Activated T-cell treated with anti-CD3 and anti-CD28 coated beads, Interleukin-2, amount 50 U/mL, for 4 hours (primary cell): Measurements from ENCODE around the gene F11. TPM values are rescaled to one million over a fixed set of nuclear protein-coding genes. Genes with fewer than 3 reads are reported as not detected.

Experiments used
- ATAC-seq, 2 donors: fragments of 200-7000 bp; cut with Tn5 transposase; one replicate each; pipeline ENCODE4 v1.10.0; 2021
- DNase-seq: peaks from one replicate; pipeline ENCODE4 v3.0.0-alpha.2; 2020
- H3K27me3 Mint-ChIP-seq: one replicate; pipeline ENCODE4 v1.8.0; 2021; ENCODE audit warnings: low read depth, mixed read lengths
- H3K36me3 Mint-ChIP-seq: one replicate; pipeline ENCODE4 v1.8.0; 2022; ENCODE audit warnings: mixed read lengths; ENCODE audit not compliant: insufficient read depth
- H3K4me1 Mint-ChIP-seq: one replicate; pipeline ENCODE4 v1.8.0; 2021; ENCODE audit warnings: low read depth, mixed read lengths
- H3K4me3 Mint-ChIP-seq: one replicate; pipeline ENCODE4 v1.8.0; 2021; ENCODE audit warnings: mild to moderate bottlenecking, moderate library complexity, mixed read lengths
- H3K9me3 Mint-ChIP-seq: one replicate; pipeline ENCODE4 v1.8.0; 2021; ENCODE audit warnings: mixed read lengths
- total RNA-seq, 3 donors: library from RNA; stranded (reverse); gene quantifications; one replicate each; pipeline ENCODE4 v1.2.1, GENCODE V29; 2021

F11 gene
- total RNA-seq: not detected

- Mint-ChIP-seq H3K4me3 (no peak within 1 kb of the TSS), H3K27me3 (peaks cover 16% of the 10 kb centered on the region), H3K9me3 (no peaks in the 10 kb centered on the region), H3K4me1 (no peaks in the 10 kb centered on the region), H3K36me3 (no peaks in the 10 kb centered on the region)
- DNase-seq (no peak), ATAC-seq (no peak)
Observed at GRCh38 chr4:186265683-186266652, at the start of gene F11. Gene F11 (plus strand): TSS chr4:186266189. CDS start chr4:186267137, 948 bp downstream.

- DNase-seq: no peak
- Mint-ChIP-seq H3K9me3 (no peaks in the 10 kb centered on the region), H3K4me3 (no peak overlapping the region)
Observed at GRCh38 chr4:186216465-186217024, 49.4 kb upstream of the F11 start.

GRCh38 chr4:186217733-186218293 is 48.2 kb upstream of the F11 start:
- DNase-seq (no peak), ATAC-seq (no peak)
- Mint-ChIP-seq H3K36me3 (peaks cover 7% of the 10 kb centered on the region), H3K9me3 (no peaks in the 10 kb centered on the region), H3K4me3 (no peak overlapping the region), H3K27me3 (no peaks in the 10 kb centered on the region), H3K4me1 (no peaks in the 10 kb centered on the region)

More at GRCh38 chr4:186216465-186217024, 49.4 kb upstream of the F11 start:
- H3K4me1 Mint-ChIP-seq: no peaks in the 10 kb centered on the region
- ATAC-seq: no peak
- no peaks in the 10 kb centered on the region for H3K27me3 Mint-ChIP-seq
- peaks cover 12% of the 10 kb centered on the region for H3K36me3 Mint-ChIP-seq

GRCh38 chr4:186221624-186222023 is 44.4 kb upstream of the F11 start:
- H3K27me3 Mint-ChIP-seq: no peaks in the 10 kb centered on the region
- DNase-seq: no peak
- no peak for ATAC-seq
- H3K4me3 Mint-ChIP-seq: no peak overlapping the region
- peaks cover 15% of the 10 kb centered on the region for H3K36me3 Mint-ChIP-seq
- H3K4me1 Mint-ChIP-seq: no peaks in the 10 kb centered on the region
- peaks cover 7% of the 10 kb centered on the region for H3K9me3 Mint-ChIP-seq

- ATAC-seq (no peak), DNase-seq (no peak)
- Mint-ChIP-seq H3K27me3 (no peaks in the 10 kb centered on the region), H3K9me3 (peaks cover 7% of the 10 kb centered on the region), H3K4me1 (no peaks in the 10 kb centered on the region), H3K4me3 (no peak overlapping the region), H3K36me3 (peaks cover 21% of the 10 kb centered on the region)
Observed at GRCh38 chr4:186225848-186226247, 40.1 kb upstream of the F11 start.

GRCh38 chr4:186226521-186227189 is 39.3 kb upstream of the F11 start:
- peaks cover 7% of the 10 kb centered on the region for H3K9me3 Mint-ChIP-seq
- DNase-seq (no peak), ATAC-seq (no peak)
- H3K4me1 Mint-ChIP-seq: no peaks in the 10 kb centered on the region
- H3K4me3 Mint-ChIP-seq: no peak overlapping the region
- H3K36me3 Mint-ChIP-seq: peaks cover 21% of the 10 kb centered on the region
- no peaks in the 10 kb centered on the region for H3K27me3 Mint-ChIP-seq

GRCh38 chr4:186227221-186227620 is 38.8 kb upstream of the F11 start, which contains the start of gene KLKB1:
Gene KLKB1 (plus strand): TSS chr4:186227507. CDS start chr4:186228196, 689 bp downstream.
- H3K4me3 Mint-ChIP-seq: no peak within 1 kb of the TSS
- H3K36me3 Mint-ChIP-seq: peaks cover 21% of the 10 kb centered on the region
- ATAC-seq (no peak), DNase-seq (no peak)
- H3K9me3 Mint-ChIP-seq: peaks cover 7% of the 10 kb centered on the region
- H3K4me1 Mint-ChIP-seq: no peaks in the 10 kb centered on the region
- H3K27me3 Mint-ChIP-seq: no peaks in the 10 kb centered on the region

- Mint-ChIP-seq H3K4me1 (no peaks in the 10 kb centered on the region), H3K9me3 (peaks cover 7% of the 10 kb centered on the region), H3K36me3 (peaks cover 25% of the 10 kb centered on the region), H3K4me3 (no peak overlapping the region), H3K27me3 (no peaks in the 10 kb centered on the region)
- ATAC-seq (no peak), DNase-seq (no peak)
Observed at GRCh38 chr4:186227744-186228513, 38.1 kb upstream of the F11 start.

- Mint-ChIP-seq H3K27me3 (no peaks in the 10 kb centered on the region), H3K4me1 (no peaks in the 10 kb centered on the region), H3K9me3 (peaks cover 7% of the 10 kb centered on the region), H3K36me3 (peaks cover 19% of the 10 kb centered on the region), H3K4me3 (no peak overlapping the region)
- DNase-seq (no peak), ATAC-seq (no peak)
Observed at GRCh38 chr4:186228514-186228894, 37.5 kb upstream of the F11 start.

GRCh38 chr4:186234367-186234766 is 31.6 kb upstream of the F11 start:
- ATAC-seq (no peak), DNase-seq (no peak)
- peaks cover 24% of the 10 kb centered on the region for H3K36me3 Mint-ChIP-seq
- no peak overlapping the region for H3K4me3 Mint-ChIP-seq
- no peaks in the 10 kb centered on the region for H3K9me3 Mint-ChIP-seq
- no peaks in the 10 kb centered on the region for H3K27me3 Mint-ChIP-seq
- no peaks in the 10 kb centered on the region for H3K4me1 Mint-ChIP-seq

- ATAC-seq (no peak), DNase-seq (no peak)
- Mint-ChIP-seq H3K4me3 (no peak overlapping the region), H3K4me1 (no peaks in the 10 kb centered on the region), H3K36me3 (peaks cover 30% of the 10 kb centered on the region), H3K27me3 (no peaks in the 10 kb centered on the region), H3K9me3 (no peaks in the 10 kb centered on the region)
Observed at GRCh38 chr4:186236126-186236525, 29.9 kb upstream of the F11 start.

GRCh38 chr4:186240452-186240847 is 25.5 kb upstream of the F11 start:
- Mint-ChIP-seq H3K4me1 (no peaks in the 10 kb centered on the region), H3K36me3 (peaks cover 20% of the 10 kb centered on the region), H3K4me3 (no peak overlapping the region), H3K27me3 (no peaks in the 10 kb centered on the region), H3K9me3 (no peaks in the 10 kb centered on the region)
- ATAC-seq (no peak), DNase-seq (no peak)

GRCh38 chr4:186240848-186241491 is 25.0 kb upstream of the F11 start:
- DNase-seq: no peak
- Mint-ChIP-seq H3K36me3 (peaks cover 23% of the 10 kb centered on the region), H3K4me1 (no peaks in the 10 kb centered on the region), H3K4me3 (no peak overlapping the region), H3K27me3 (no peaks in the 10 kb centered on the region), H3K9me3 (peaks cover 4% of the 10 kb centered on the region)
- no peak for ATAC-seq
